AG04449 (cell line): ENCODE data around the gene PRDM5.

Source experiments
- CTCF ChIA-PET: fragments of 350-600 bp; formaldehyde crosslinking; extraction: SDS; loops from one replicate; lab custom pipeline; 2021; ENCODE audit warnings: antibody characterized with exemption; lab: Yijun Ruan, JAX
- POLR2A ChIA-PET: fragments of 400-600, 350-600 bp; formaldehyde crosslinking; extraction: SDS; loops from one replicate; lab custom pipeline; 2020; ENCODE audit warnings: antibody characterized with exemption, inconsistent platforms; lab: Yijun Ruan, JAX
- DNase-seq: peaks from one replicate; pipeline ENCODE4 v3.0.0-alpha.2; 2010; ENCODE audit warnings: low read depth, low spot score
- H3K4me3 ChIP-seq: 2 replicates; pipeline ENCODE4 v1.5.1; 2011; ENCODE audit warnings: low read depth, mild to moderate bottlenecking, control low read depth, low read length
- CTCF ChIP-seq: IDR thresholded peaks from one replicate; pipeline ENCODE4 v1.5.1; 2011; ENCODE audit warnings: mild to moderate bottlenecking, moderate library complexity, low read length, control low read depth, inconsistent platforms; ENCODE audit not compliant: insufficient read depth; ENCODE audit errors: missing control alignments

Gene PRDM5

GRCh38 chr4:120926358-120927025, 4.0 kb upstream of the PRDM5 start:
- TF ChIP-seq CTCF: no peak
- ChIA-PET CTCF (no interaction called here), POLR2A (no interaction called here)
- H3K4me3 ChIP-seq: no peak overlapping the region
- DNase-seq: no peak

- no peak for TF ChIP-seq CTCF
- DNase-seq: no peak
- ChIA-PET CTCF (no interaction called here), POLR2A (no interaction called here)
- H3K4me3 ChIP-seq: no peak overlapping the region
Measured at GRCh38 chr4:120924931-120925330, 2.4 kb upstream of the PRDM5 start.

GRCh38 chr4:120923207-120923522, 639 bp upstream of the PRDM5 start:
- POLR2A ChIA-PET: interaction anchor here (0.6 kb wide), 1 partner anchor 26 kb away, joined by 3 read pairs; no protein-coding TSS in a partner anchor
- TF ChIP-seq CTCF: no peak
- CTCF ChIA-PET: interaction anchor here (1.0 kb wide), 1 partner anchor 206 kb away, joined by 4 read pairs; no protein-coding TSS in a partner anchor
- H3K4me3 ChIP-seq: peak overlapping the region; percentile 69
- no peak for DNase-seq

GRCh38 chr4:120921456-120922380, 808 bp downstream of the PRDM5 start:
- ChIA-PET POLR2A (no interaction called here), CTCF (interaction anchor here (1.0 kb wide), 1 partner anchor 848 kb away, joined by 3 read pairs; no protein-coding TSS in a partner anchor)
- no peak for TF ChIP-seq CTCF
- peak overlapping the region; percentile 69 for H3K4me3 ChIP-seq
- DNase-seq: no peak

- no peak overlapping the region for H3K4me3 ChIP-seq
- POLR2A ChIA-PET: no interaction called here
- CTCF ChIA-PET: interaction anchor here (1.0 kb wide), 2 partner anchors 203 to 847 kb away, joined by 3 to 4 read pairs; no protein-coding TSS in a partner anchor
- no peak for TF ChIP-seq CTCF
- DNase-seq: no peak
Measured at GRCh38 chr4:120920666-120921065, 1.9 kb downstream of the PRDM5 start.

- CTCF ChIA-PET: interaction anchor here (0.6 to 1.7 kb wide), 7 partner anchors 10 to 307 kb away, joined by 3 to 5 read pairs (median 3); no protein-coding TSS in a partner anchor
- no peak for TF ChIP-seq CTCF
- H3K4me3 ChIP-seq: no peak overlapping the region
- POLR2A ChIA-PET: no interaction called here
- DNase-seq: no peak
Measured at GRCh38 chr4:120919358-120919757, 3.2 kb downstream of the PRDM5 start.
